Posterior vena cava (tissue), 2 donors: ENCODE data around the gene AUNIP. TPM values are rescaled to one million over a fixed set of nuclear protein-coding genes. Genes with fewer than 3 reads are reported as not detected.
A peak's percentile ranks its signal among the peaks of the same experiment; 100 is the strongest.

ENCODE experiments used
- DNase-seq: peaks from one replicate; pipeline ENCODE4 v3.0.0-alpha.2; 2020; ENCODE audit warnings: low spot score
- intact Hi-C, 2 donors: fragments of 100-400 bp; cut with DNase I; formaldehyde crosslinking; loops; one replicate each; pipeline versions ENCODE4 v1.14.1 to v1.14.2; 2022 to 2023
- long read RNA-seq, 2 donors: library from polyadenylated mRNA; unstranded; transcript quantifications; one replicate each; pipeline ENCODE4 v2.0.0, GENCODE V29; 2020 to 2021
- total RNA-seq, 2 donors: library from RNA; stranded (reverse); fragmentation: NEBNext Ultra II Directional; extraction: Animal tissue kit (Norgen Biotek cat#: 25700); gene quantifications; one replicate each; pipeline ENCODE4 v1.2.1, GENCODE V29; 2021
- donor health status: DM: yes; HTN: yes; CAD: no.
- donor health status: DM: yes; HTN: yes; CAD: no.

Gene AUNIP
- total RNA-seq: not detected
- long read RNA-seq, donor 1, partial matches to known transcripts: 0 of 1 reads
- long read RNA-seq, donor 1, other reads (novel, unspliced or antisense): 1 of 1 reads
- long read RNA-seq, donor 2: 0 reads

GRCh38 chr1:25858906-25859789 is at the start of gene AUNIP:
TSS of gene AUNIP (minus strand) at chr1:25859457. CDS start at chr1:25859357, 100 bp downstream.
- peak; percentile 97 for DNase-seq

GRCh38 chr1:25909040-25909439 is 49.8 kb upstream of the AUNIP start:
- DNase-seq: no peak
- intact Hi-C loops: no loop called here

More at GRCh38 chr1:25858906-25859789, at the start of gene AUNIP:
- intact Hi-C loops: no loop called here

GRCh38 chr1:25908161-25908560 is 48.9 kb upstream of the AUNIP start:
- DNase-seq: no peak
- intact Hi-C loops: no loop called here

GRCh38 chr1:25907601-25908000 is 48.3 kb upstream of the AUNIP start:
- DNase-seq: no peak
- intact Hi-C loops: no loop called here

GRCh38 chr1:25906644-25907300 is 47.5 kb upstream of the AUNIP start:
- no peak for DNase-seq

GRCh38 chr1:25905680-25906643 is 46.7 kb upstream of the AUNIP start, which contains the start of gene STMN1:
TSS of gene STMN1 (minus strand) at chr1:25906419. CDS start at chr1:25904676, 1,743 bp downstream.
- DNase-seq: peak; percentile 95
- intact Hi-C loops: no loop called here

More at GRCh38 chr1:25906644-25907300, 47.5 kb upstream of the AUNIP start:
- intact Hi-C loops: no loop called here

- intact Hi-C loops: no loop called here
- peak; percentile 97 for DNase-seq
These were observed 45.9 kb upstream of the AUNIP start for GRCh38 chr1:25904943-25905679.

GRCh38 chr1:25903986-25904385 is 44.7 kb upstream of the AUNIP start:
- DNase-seq: no peak
- intact Hi-C loops: no loop called here

GRCh38 chr1:25902462-25902861 is 43.2 kb upstream of the AUNIP start:
- DNase-seq: no peak
- intact Hi-C loops: no loop called here

- intact Hi-C loops: no loop called here
- DNase-seq: no peak
These were observed 41.0 kb upstream of the AUNIP start for GRCh38 chr1:25900219-25900618.

GRCh38 chr1:25899792-25900191 is 40.5 kb upstream of the AUNIP start:
- intact Hi-C loops: loop anchor here (5.0 kb wide), 1 partner anchor 98 kb away; the partner anchor contains the start of gene PAFAH2 (in 2 of the 2)
- DNase-seq: no peak

- intact Hi-C loops: loop anchor here (5.0 kb wide), 1 partner anchor 99 kb away; the partner anchor contains the start of gene PAFAH2 (in 2 of the 2)
- DNase-seq: no peak
These were observed 39.2 kb upstream of the AUNIP start for GRCh38 chr1:25898223-25899015.

- intact Hi-C loops: loop anchor here (5.0 kb wide), 1 partner anchor 100 kb away; the partner anchor contains the start of gene PAFAH2 (in 2 of the 2)
- DNase-seq: no peak
These were observed 38.5 kb upstream of the AUNIP start for GRCh38 chr1:25897754-25898153.

- DNase-seq: no peak
- intact Hi-C loops: loop anchor here (5.0 kb wide), 1 partner anchor 101 kb away; the partner anchor contains the start of gene PAFAH2 (in 2 of the 2)
These were observed 37.0 kb upstream of the AUNIP start for GRCh38 chr1:25896266-25896665.

- DNase-seq: peak; percentile 97
- intact Hi-C loops: loop anchor here (5.0 kb wide), 1 partner anchor 102 kb away; the partner anchor contains the start of gene PAFAH2 (in 2 of the 2)
These were observed 36.2 kb upstream of the AUNIP start for GRCh38 chr1:25895365-25895990.

GRCh38 chr1:25893116-25893515 is 33.9 kb upstream of the AUNIP start:
- no peak for DNase-seq
- intact Hi-C loops: no loop called here

GRCh38 chr1:25891606-25892005 is 32.3 kb upstream of the AUNIP start:
- DNase-seq: no peak
- intact Hi-C loops: no loop called here
